KMS-11 (cell line): ENCODE data around the gene UBE2R2.
"Not testable (repeated sequence)": the region's sequence is repeated elsewhere in the genome, so short reads cannot be mapped to it uniquely, and the experiment has no call there.

Source experiments
- H2AFZ ChIP-seq: fragments of 200-600 bp; sonication (generic); 2 replicates; pipeline ENCODE4 v1.6.1; 2016; ENCODE audit warnings: antibody characterized with exemption, mixed run types, low read depth
- H3K27ac ChIP-seq: fragments of 200-600 bp; sonication (generic); 2 replicates; pipeline ENCODE4 v1.6.1; 2016; ENCODE audit warnings: mild to moderate bottlenecking, mixed run types
- H3K27me3 ChIP-seq: fragments of 200-600 bp; sonication (generic); 2 replicates; pipeline ENCODE4 v1.6.1; 2017; ENCODE audit warnings: mild to moderate bottlenecking, low read depth, mixed run types, moderate library complexity; ENCODE audit not compliant: insufficient read depth
- H3K36me3 ChIP-seq: fragments of 200-600 bp; sonication (generic); 2 replicates; pipeline ENCODE4 v1.6.1; 2017; ENCODE audit warnings: mild to moderate bottlenecking, mixed run types; ENCODE audit not compliant: insufficient read depth
- H3K4me1 ChIP-seq: fragments of 200-600 bp; sonication (generic); 2 replicates; pipeline ENCODE4 v1.6.1; 2016; ENCODE audit warnings: mild to moderate bottlenecking, low read depth, mixed run types; ENCODE audit not compliant: poor library complexity, severe bottlenecking
- H3K4me2 ChIP-seq: fragments of 200-600 bp; sonication (generic); 2 replicates; pipeline ENCODE4 v1.7.0; 2016; ENCODE audit warnings: mild to moderate bottlenecking, mixed run types
- H3K4me3 ChIP-seq: fragments of 200-600 bp; sonication (generic); IDR thresholded peaks from 2 replicates; pipeline ENCODE4 v1.6.1; 2017; ENCODE audit warnings: low read depth, low read length, mixed read lengths; ENCODE audit not compliant: insufficient read depth
- H3K79me2 ChIP-seq: fragments of 200-600 bp; sonication (generic); 2 replicates; pipeline ENCODE4 v1.6.1; 2016; ENCODE audit warnings: low read depth, mixed run types; ENCODE audit not compliant: insufficient read depth
- H3K9ac ChIP-seq: fragments of 200-600 bp; sonication (generic); 2 replicates; pipeline ENCODE4 v1.6.1; 2016; ENCODE audit warnings: mild to moderate bottlenecking, mixed run types
- H4K20me1 ChIP-seq: fragments of 200-600 bp; sonication (generic); 2 replicates; pipeline ENCODE4 v1.6.1; 2016; ENCODE audit warnings: mild to moderate bottlenecking, mixed run types; ENCODE audit not compliant: insufficient read depth
- CTCF ChIP-seq: fragments of 200-600 bp; sonication (generic); conservative IDR thresholded peaks from 2 replicates; pipeline ENCODE4 v1.6.1; 2017; ENCODE audit warnings: low read depth, mild to moderate bottlenecking, antibody characterized with exemption, low read length, moderate library complexity, mixed read lengths

UBE2R2 gene

GRCh38 chr9:33798545-33798944 is 18.4 kb upstream of the UBE2R2 start:
- Histone ChIP-seq H3K36me3 (no peaks in the 10 kb centered on the region), H3K27me3 (no peaks in the 10 kb centered on the region), H2AFZ (no peak overlapping the region), H3K4me3 (no peak overlapping the region), H3K9ac (no peak overlapping the region), H3K27ac (no peak overlapping the region), H3K79me2 (no peaks in the 10 kb centered on the region), H3K4me1 (no peaks in the 10 kb centered on the region), H4K20me1 (no peaks in the 10 kb centered on the region), H3K4me2 (no peak overlapping the region)
- no peak for TF ChIP-seq CTCF

DNA sequence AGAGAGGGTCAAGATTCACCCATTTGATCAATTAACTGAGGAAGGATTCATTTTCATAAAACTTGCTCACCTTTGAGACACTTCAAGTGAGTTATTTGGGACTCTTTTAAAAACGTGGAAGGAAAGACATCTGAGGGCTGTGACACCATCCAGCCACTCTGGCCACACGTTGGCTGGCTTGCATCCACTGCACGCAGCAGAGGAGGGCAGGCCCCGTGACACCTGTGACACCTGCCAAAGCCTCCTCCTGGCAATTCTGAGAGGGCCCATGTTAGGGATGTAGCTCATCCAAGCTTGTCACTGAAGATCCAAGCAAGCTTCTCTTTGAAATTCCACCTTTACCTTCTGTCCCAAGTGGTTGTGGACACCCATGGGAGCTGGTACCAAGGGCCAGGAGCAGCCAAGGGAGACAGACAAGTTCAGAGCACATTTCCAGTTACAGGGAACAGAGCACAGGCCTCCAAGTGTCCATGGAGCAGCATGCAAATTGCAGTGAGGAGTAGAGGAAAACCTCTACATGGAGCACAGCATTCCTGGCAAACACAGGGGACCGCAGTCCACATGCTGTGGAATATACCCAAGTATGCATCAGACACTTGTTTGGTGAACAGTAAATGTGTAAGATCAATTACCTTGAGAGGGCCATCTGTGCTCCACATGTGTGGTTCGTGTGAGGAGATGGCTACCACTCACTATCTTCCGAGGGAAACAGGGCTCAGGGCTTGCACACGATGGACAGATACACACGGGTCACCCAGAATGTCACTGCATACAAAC is 16.8 kb upstream of the UBE2R2 start:
- no peaks in the 10 kb centered on the region for H4K20me1 ChIP-seq
- H3K27ac ChIP-seq = no peak overlapping the region
- H3K9ac ChIP-seq = no peak overlapping the region
- H3K27me3 ChIP-seq = no peaks in the 10 kb centered on the region
- no peak overlapping the region for H2AFZ ChIP-seq
- no peaks in the 10 kb centered on the region for H3K36me3 ChIP-seq
- H3K4me1 ChIP-seq = no peaks in the 10 kb centered on the region
- H3K79me2 ChIP-seq = no peaks in the 10 kb centered on the region
- no peak overlapping the region for H3K4me2 ChIP-seq
- no peak for TF ChIP-seq CTCF
- H3K4me3 ChIP-seq = no peak overlapping the region

- Histone ChIP-seq H2AFZ (no peak overlapping the region), H4K20me1 (no peaks in the 10 kb centered on the region), H3K36me3 (no peaks in the 10 kb centered on the region), H3K4me2 (no peak overlapping the region), H3K27ac (no peak overlapping the region), H3K9ac (no peak overlapping the region), H3K79me2 (no peaks in the 10 kb centered on the region), H3K4me3 (no peak overlapping the region), H3K4me1 (no peaks in the 10 kb centered on the region), H3K27me3 (no peaks in the 10 kb centered on the region)
- no peak for TF ChIP-seq CTCF
Observed at GRCh38 chr9:33800886-33801285, 16.1 kb upstream of the UBE2R2 start.

DNA sequence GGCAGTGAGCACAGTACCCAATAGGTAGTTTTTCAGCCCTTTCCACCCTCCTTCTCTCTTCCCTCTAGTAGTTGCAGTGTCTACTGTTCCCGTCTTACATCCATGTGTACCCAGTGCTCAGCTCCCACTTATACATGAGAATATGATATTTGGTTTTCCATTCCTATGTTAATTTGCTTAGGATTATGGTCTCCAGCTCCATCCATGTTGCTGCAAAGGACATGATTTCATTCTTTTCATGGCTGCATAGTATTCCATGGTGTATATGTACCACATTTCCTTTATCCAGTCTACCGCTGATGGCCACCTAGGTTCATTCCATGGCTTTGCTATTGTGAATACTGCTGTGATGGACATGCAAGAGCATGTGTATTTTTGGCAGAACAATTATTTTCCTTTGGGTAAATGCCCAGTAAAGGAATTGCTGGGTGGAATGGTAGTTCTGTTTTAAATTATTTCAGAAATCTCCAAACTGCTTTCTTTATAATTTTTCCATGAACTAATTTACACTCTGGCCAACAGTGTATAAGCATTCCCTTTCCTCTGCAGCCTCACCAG is 14.9 kb upstream of the UBE2R2 start:
- not testable (repeated sequence) for H3K27me3 ChIP-seq, H3K4me1 ChIP-seq, H3K4me2 ChIP-seq, H3K9ac ChIP-seq, H3K4me3 ChIP-seq, H3K79me2 ChIP-seq, H2AFZ ChIP-seq, H3K36me3 ChIP-seq, H4K20me1 ChIP-seq, H3K27ac ChIP-seq

DNA sequence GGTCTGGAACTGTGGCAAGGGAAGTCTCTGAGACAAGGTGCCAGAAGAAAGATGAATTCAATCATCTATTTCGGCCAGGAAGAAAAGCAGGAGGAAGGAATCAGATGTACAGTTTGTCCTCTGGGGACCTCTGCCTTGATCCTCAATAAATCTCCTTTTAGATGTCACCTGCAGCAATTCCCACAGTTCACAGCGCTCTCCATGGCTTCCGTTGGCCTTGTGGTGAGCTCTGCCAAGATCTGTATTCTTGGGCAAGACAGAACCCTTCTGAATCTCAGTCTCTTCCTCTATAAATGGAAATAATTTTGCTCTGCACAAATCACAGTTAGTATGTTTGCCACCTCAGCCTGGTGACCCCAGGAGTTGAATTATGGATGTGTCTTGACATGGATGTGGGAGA is 12.8 kb upstream of the UBE2R2 start:
- H3K4me2 ChIP-seq, H3K27me3 ChIP-seq, H3K36me3 ChIP-seq, H3K27ac ChIP-seq, H4K20me1 ChIP-seq, H3K4me3 ChIP-seq, H3K79me2 ChIP-seq, H2AFZ ChIP-seq, H3K9ac ChIP-seq: not testable (repeated sequence)
- H3K4me1 ChIP-seq = peaks cover 18% of the 10 kb centered on the region

GRCh38 chr9:33807156-33807555 is 9.8 kb upstream of the UBE2R2 start:
- H3K4me1 ChIP-seq = peaks cover 18% of the 10 kb centered on the region
- not testable (repeated sequence) for H3K36me3 ChIP-seq, H3K27me3 ChIP-seq, H4K20me1 ChIP-seq, H3K27ac ChIP-seq, H3K79me2 ChIP-seq, H3K9ac ChIP-seq, H3K4me2 ChIP-seq, H2AFZ ChIP-seq, H3K4me3 ChIP-seq

DNA sequence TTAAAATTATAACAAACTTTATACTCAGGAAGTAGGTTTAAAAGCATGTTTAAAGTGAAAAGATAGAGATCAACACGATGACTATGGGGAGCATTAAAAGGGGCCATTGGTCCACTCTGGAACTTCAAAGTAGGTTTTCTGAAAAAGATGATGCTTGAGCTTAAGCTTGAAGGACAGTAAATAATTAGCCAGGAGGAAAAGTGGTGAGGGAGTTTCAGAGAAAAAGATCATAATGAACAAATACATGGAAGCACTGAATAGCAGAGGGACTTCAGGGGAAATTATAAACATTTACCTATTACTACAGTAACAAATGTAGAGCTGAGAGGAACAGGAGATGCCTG is 8.0 kb upstream of the UBE2R2 start:
- H3K36me3 ChIP-seq, H3K4me3 ChIP-seq, H3K79me2 ChIP-seq, H3K27ac ChIP-seq, H3K27me3 ChIP-seq, H2AFZ ChIP-seq, H3K4me2 ChIP-seq, H3K9ac ChIP-seq, H4K20me1 ChIP-seq: not testable (repeated sequence)
- peaks cover 26% of the 10 kb centered on the region for H3K4me1 ChIP-seq
